HG03039 (cell line): Measurements from ENCODE around the gene TUBB4A.

Experiments used
- ATAC-seq: cut with Tn5 transposase; IDR thresholded peaks from one replicate; pipeline ENCODE4 v1.9.1; 2021; ENCODE audit warnings: mild to moderate bottlenecking, moderate library complexity; ENCODE audit not compliant: unreplicated experiment

The TUBB4A gene

DNA sequence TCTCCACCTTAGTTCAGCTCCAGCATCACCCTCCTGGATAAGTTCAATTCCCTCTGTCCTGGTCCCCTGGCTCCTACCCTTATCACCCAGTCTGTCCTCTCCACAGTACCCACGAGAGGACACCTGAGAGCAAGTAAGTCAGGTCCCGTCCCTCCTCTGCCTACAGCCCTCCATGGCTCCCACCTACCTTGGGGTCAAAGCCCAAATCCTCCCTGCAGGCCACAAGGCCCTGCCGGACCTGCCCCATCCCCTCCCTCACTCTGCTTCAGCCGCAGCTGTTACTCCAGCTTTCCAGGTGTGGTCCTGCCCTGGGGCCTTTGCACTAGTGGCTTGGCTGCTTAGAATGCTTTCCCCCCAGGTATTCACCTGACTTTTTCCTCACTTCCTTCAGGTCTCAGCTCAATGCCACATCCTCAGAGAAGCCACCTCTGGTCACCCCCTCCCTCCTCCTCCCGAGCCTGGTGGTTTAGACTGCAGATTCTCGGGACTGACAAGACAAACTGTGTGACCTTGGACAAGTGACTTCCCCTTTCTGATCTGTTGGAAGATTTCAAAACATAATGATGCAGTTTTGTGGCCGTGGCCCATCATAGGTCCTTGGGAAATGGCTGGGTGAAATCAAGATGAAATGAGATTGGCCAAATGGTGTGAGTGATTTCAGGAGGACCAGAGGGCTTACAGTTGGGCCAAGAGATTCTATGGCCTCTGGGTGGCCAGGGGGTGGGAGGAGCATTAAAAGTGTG is 3.6 kb downstream of the TUBB4A start:
- no peak for ATAC-seq

DNA sequence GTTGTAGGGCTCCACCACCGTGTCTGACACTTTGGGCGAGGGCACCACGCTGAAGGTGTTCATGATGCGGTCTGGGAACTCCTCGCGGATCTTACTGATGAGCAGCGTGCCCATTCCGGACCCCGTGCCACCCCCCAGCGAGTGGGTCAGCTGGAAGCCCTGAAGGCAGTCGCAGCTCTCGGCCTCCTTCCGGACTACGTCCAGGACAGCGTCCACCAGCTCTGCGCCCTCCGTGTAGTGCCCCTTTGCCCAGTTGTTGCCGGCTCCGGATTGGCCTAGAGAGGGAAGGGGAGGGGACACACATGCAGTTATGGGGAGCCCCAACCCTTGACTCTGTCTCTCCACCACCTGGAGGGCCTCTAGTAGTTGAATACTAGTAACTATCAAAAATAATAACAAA is 6.2 kb downstream of the TUBB4A start:
- ATAC-seq = no peak

DNA sequence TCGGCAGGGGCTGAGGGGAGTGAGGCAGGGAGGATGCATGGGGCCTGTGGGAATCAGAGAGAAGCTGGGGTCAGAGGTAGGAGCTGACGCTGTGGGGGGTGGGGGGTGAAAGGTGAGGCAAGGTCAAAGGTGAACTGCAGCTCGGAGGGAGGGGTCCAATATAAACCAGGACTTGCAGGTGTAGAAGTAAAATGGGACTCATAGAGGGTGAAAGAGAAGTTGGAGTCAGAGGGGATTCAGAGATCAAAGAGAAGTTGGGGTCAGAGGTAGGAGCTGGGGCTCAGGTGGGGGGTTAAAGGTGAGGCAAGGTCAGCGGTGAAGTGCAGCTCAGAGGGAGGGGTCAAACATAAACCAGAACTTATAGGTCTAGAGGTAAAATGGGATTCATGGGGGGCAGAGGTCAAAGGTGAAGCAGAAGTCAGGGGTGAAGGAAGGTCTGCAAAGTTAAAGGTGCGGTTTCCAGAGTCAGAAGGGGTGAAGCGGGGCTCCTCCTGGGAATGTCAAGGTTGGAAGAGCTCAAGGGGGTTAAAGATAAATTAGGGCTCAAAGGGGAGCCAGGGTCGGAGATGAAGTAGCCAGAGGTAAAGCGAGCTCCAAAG is 7.6 kb downstream of the TUBB4A start:
- ATAC-seq = no peak

- no peak for ATAC-seq
Measured at GRCh38 chr19:6491802-6492592, 10.1 kb downstream of the TUBB4A start.

DNA sequence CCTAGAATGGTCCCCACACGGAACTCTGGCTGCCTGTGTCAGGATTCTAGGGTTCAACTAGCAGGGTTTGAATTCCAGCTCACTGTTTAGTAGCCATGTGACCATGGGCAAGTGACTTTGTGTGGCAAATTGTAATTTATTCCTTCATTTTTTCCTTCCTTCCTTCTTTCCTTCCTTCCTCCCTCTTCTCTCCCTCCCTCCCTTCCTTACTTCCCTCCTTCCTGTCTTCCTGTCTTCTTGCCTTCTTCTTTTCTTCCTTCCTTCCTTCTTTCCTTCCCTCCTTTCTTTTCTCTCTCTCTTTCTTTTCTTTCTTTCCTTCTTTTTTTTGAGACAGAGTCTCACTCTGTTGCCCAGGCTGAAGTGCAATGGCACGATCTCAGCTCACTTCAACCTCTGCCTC is 12.0 kb downstream of the TUBB4A start:
- ATAC-seq = no peak

DNA sequence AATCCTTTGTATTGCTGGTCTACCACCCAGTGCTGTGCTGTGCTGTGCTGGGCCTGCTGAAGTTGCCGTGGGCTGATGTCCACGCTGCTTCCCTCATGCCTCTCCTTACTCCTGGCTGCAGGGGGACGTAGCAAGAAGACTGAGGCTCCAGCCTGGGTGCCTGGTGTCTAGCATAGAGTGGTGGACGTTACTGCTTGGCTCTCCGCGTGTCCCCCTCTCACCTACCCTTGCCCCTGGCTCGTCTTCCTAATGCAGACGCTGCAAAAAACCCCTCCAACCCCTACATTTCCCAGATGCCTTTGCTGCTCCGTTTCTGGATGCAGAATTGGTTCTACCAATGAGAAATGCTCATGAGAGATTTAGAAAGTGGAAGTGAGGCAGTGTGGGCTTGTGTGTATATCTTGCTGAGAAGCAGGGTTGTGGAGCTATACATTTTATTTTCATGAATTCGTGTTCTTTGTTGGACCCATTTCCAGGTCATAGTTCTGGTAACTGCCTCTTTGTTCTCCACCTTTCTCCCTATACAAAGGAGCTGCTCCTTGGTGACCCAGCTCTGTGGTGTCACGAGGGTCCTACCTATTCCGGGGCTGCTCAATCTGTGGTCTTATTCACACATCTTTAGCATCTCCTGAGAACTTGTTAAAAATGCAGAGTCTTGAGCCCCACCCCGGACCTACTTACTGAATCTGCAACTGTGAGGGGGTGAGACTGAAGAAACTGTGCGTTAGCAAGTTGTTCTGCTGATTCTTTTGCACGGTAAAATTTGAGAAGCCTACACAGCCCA is 12.6 kb downstream of the TUBB4A start:
- ATAC-seq = no peak

DNA sequence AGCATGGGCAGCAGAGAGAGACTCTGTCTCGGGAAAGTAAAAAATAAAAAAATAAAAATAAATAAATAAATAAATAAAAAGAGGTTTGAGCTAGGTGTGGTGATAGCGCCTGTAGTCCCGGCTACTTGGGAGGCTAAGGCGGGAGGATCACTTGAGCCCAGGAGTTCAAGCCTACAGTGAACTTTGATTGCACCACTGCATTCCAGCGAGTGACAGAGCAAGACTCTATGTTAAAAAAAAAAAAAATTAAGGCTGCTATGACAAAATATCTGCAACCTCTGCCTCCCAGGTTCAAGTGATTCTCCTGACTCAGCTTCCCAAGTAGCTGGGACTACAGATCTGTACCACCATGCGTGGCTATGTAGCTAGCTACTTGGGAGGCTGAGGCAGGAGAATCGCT is 17.3 kb downstream of the TUBB4A start:
- ATAC-seq = no peak

GRCh38 chr19:6484230-6484629 is 17.9 kb downstream of the TUBB4A start:
- no peak for ATAC-seq

DNA sequence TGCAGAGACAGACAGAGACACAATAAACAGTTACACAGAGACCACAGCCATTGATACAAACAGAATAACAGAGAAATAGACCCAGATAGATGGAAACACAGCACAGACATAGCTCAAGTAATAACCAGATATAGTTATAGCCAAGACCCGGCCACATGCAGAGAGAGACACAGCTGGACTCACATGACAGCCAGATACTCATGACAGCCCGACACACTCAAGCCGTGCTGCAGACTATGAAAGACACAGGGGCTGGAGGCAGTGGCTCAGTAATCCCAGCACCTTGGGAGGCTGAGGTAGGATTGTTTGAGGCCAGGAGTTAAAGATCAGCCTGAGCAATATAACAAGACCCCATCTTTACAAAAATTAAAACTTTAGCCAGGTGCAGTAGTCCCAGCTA is 18.9 kb downstream of the TUBB4A start:
- no peak for ATAC-seq

GRCh38 chr19:6482343-6482686 is 19.8 kb downstream of the TUBB4A start:
- ATAC-seq = no peak

DNA sequence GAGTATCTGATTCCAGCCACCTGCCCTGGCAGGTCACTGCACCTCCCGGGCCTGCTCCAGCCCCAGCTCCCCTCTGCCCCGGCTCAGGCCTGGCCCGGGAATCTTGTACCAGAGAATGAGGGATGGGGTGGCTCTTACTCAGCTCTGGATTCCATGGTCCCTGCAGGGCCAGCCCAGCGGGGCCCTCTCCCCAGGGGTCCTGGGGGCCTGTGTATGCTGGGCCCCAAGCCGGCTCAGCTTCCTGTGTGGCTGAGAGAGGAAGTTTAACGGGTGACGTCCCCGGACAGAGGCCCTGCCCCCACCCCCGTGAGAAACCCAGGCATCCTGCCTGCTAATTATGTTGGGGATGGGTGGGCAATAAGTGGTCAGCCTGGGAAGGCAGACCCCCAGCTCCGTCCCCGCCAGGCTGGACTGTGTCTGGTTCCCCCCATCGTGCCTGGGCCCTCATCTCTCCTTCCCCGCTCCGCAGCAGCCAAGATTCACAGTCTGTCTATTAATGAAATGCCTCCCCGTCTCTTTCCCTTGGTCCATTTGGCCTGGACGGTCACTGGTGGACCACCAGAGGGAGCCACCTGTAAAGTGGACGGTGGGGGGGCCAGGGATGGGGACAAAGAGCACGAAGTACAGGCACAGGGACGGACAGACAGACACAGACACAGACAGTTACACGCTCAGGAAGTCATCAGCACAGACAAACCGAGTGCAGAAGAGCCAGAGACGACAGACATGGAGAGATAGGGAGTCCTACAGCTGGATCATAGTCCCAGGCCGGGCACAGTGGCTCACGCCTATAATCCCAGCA is 20.4 kb downstream of the TUBB4A start, which contains the start of gene DENND1C:
Gene DENND1C (minus strand): TSS at position 247 of the 802 bp plus-strand sequence. CDS start 92 bp downstream, at position 155.
- ATAC-seq = no peak

GRCh38 chr19:6480848-6481415 is 21.2 kb downstream of the TUBB4A start:
- ATAC-seq = no peak

- no peak for ATAC-seq
Measured at GRCh38 chr19:6479836-6480398, 22.2 kb downstream of the TUBB4A start.

DNA sequence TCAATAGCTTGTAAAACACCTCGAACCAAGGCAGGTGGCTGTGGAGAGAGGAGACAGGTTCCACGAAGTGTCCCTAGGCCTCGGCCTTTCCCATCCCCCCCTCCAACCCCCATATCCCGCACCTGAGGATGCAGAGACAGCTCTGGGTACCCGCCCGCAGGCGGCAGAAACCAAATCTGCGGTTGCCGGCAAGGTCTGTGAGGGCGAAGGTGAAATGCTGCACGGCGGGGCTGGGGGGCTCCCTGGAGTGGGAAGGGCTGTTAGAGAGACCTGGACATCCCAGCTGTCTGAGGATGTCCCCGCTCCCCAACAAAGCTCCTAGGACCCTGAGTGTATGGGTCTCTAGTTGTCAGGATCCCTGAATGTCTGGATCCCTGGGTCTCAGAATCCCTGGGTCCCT is 23.3 kb downstream of the TUBB4A start:
- no peak for ATAC-seq

DNA sequence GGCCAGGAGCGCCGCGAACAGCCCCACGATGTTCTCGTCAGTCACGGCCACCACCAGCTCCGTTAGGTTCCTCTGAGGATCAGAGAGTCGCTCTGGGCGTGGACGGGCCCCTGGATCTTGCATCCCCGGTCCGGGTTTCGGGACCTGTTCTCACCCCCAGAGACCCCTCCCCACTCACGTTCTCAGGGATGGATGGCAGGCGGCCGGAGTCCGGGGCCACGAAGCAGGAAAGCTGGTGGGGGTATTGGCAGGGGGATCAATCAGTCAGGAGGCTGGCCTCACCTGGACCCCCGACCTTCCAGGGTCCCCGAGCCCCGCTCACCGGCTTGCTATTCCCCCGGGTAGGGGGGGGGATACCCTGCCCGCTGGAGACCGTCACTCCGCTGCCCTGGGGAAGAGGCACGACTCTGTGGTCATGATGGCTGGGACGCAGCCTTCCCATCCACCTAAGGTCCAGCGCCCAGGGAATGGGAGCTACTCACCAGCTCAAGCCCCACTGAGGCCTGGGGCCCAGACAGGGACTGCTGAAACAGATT is 25.1 kb downstream of the TUBB4A start:
- no peak for ATAC-seq

GRCh38 chr19:6476155-6476895 is 25.8 kb downstream of the TUBB4A start:
- no peak for ATAC-seq

- ATAC-seq = no peak
Measured at GRCh38 chr19:6475321-6476108, 26.6 kb downstream of the TUBB4A start.

DNA sequence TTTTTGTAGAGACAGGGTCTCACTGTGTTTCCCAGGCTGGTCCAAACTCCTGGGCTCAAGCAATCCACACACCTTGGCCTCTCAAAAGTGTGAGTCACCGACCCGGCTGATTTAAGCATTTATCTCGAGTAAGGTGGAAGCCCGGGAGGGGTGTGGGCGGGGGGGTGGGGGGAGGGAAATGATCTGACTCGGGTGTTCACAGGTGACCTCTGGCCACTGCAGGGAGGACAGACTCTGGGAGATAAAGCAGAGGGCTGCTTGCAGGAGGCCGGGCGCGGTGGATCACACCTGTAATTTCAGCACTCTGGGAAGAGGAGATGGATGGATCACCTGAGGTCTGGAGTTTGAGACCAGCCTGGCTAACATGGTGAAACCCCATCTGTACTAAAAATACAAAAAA is 28.5 kb downstream of the TUBB4A start:
- ATAC-seq = no peak
